Ishikawa (cell line): Measurements from ENCODE around the gene ZFR.

Source experiments
- CEBPB ChIP-seq: IDR thresholded peaks from 2 replicates; pipeline ENCODE4 v1.6.1; 2012
- EGR1 ChIP-seq: IDR thresholded peaks from 2 replicates; pipeline ENCODE4 v1.6.1; 2012
- EP300 ChIP-seq: IDR thresholded peaks from 2 replicates; pipeline ENCODE4 v1.6.1; 2012; ENCODE audit warnings: borderline replicate concordance
- MAX ChIP-seq: IDR thresholded peaks from 2 replicates; pipeline ENCODE4 v1.6.1; 2012
- RAD21 ChIP-seq: IDR thresholded peaks from 2 replicates; pipeline ENCODE4 v1.6.1; 2012; ENCODE audit warnings: low read depth
- YY1 ChIP-seq: IDR thresholded peaks from 2 replicates; pipeline ENCODE4 v1.6.1; 2012; ENCODE audit warnings: low read depth
- ZBTB7A ChIP-seq: IDR thresholded peaks from 2 replicates; pipeline ENCODE4 v1.6.1; 2012; ENCODE audit warnings: low read depth
- TF ChIP-seq, protein P1 (sequence below): IDR thresholded peaks from 2 replicates; pipeline ENCODE4 v1.6.1; 2012
- TF ChIP-seq, protein P2 (sequence below): IDR thresholded peaks from 2 replicates; pipeline ENCODE4 v1.6.1; 2012; ENCODE audit warnings: low read depth, mild to moderate bottlenecking

DNA sequence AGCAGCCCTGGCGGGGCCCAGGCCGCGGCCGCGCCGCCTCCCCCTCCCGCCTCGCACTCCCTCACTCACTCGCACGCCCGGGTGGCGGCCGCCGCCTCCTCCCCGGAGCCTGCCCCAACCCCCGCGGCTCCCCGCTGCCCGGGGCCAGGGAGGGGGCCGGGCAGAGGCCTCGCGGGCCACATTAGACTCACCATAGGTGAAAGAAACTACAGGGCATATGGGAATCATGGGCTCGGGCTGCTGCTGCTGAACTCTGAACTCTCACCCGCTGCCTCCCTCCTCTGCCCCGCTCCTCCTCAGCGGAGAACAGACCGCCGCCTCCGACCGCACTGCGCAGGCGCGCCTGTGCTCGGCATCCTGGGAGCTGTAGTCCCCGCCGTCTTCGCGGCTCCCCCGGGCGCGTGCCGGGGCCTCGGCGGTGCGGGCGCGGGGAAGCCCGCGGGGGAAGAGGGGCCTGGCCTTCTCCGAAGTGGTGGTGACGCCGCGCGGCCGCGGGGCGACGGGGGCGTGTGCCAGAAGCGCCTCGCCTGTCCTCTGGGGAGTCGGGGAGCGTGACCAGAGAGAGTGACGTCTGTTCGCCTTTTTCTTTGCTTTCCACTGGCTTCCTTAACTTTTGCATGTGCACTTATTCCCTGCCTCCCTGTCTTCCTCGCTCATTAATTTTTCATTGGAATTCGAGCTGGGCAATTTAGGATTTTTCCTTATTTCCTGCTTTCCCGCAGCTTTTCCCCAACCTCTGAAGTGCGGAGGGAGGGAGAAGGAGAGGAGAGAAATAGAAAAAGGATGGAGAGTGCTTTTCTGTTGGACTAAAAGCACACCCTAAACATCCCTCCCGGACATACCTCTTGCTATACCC, at the start of gene ZFR:
- TF ChIP-seq EP300, result no peak
- TF ChIP-seq YY1, result no peak; the same call in 1 of the 2 replicates
- TF ChIP-seq, protein P1, sequence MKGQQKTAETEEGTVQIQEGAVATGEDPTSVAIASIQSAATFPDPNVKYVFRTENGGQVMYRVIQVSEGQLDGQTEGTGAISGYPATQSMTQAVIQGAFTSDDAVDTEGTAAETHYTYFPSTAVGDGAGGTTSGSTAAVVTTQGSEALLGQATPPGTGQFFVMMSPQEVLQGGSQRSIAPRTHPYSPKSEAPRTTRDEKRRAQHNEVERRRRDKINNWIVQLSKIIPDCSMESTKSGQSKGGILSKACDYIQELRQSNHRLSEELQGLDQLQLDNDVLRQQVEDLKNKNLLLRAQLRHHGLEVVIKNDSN, result no peak
- TF ChIP-seq CEBPB, result no peak
- no peak for TF ChIP-seq RAD21
- peak; percentile 99 for TF ChIP-seq MAX
- no peak for TF ChIP-seq EGR1
- TF ChIP-seq, protein P2, sequence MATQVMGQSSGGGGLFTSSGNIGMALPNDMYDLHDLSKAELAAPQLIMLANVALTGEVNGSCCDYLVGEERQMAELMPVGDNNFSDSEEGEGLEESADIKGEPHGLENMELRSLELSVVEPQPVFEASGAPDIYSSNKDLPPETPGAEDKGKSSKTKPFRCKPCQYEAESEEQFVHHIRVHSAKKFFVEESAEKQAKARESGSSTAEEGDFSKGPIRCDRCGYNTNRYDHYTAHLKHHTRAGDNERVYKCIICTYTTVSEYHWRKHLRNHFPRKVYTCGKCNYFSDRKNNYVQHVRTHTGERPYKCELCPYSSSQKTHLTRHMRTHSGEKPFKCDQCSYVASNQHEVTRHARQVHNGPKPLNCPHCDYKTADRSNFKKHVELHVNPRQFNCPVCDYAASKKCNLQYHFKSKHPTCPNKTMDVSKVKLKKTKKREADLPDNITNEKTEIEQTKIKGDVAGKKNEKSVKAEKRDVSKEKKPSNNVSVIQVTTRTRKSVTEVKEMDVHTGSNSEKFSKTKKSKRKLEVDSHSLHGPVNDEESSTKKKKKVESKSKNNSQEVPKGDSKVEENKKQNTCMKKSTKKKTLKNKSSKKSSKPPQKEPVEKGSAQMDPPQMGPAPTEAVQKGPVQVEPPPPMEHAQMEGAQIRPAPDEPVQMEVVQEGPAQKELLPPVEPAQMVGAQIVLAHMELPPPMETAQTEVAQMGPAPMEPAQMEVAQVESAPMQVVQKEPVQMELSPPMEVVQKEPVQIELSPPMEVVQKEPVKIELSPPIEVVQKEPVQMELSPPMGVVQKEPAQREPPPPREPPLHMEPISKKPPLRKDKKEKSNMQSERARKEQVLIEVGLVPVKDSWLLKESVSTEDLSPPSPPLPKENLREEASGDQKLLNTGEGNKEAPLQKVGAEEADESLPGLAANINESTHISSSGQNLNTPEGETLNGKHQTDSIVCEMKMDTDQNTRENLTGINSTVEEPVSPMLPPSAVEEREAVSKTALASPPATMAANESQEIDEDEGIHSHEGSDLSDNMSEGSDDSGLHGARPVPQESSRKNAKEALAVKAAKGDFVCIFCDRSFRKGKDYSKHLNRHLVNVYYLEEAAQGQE, result no peak
- TF ChIP-seq ZBTB7A, result no peak
